ENCODE measurements around the gene PSMG4.
A peak's percentile ranks its signal among the peaks of the same experiment; 100 is the strongest.

Gene PSMG4

DNA sequence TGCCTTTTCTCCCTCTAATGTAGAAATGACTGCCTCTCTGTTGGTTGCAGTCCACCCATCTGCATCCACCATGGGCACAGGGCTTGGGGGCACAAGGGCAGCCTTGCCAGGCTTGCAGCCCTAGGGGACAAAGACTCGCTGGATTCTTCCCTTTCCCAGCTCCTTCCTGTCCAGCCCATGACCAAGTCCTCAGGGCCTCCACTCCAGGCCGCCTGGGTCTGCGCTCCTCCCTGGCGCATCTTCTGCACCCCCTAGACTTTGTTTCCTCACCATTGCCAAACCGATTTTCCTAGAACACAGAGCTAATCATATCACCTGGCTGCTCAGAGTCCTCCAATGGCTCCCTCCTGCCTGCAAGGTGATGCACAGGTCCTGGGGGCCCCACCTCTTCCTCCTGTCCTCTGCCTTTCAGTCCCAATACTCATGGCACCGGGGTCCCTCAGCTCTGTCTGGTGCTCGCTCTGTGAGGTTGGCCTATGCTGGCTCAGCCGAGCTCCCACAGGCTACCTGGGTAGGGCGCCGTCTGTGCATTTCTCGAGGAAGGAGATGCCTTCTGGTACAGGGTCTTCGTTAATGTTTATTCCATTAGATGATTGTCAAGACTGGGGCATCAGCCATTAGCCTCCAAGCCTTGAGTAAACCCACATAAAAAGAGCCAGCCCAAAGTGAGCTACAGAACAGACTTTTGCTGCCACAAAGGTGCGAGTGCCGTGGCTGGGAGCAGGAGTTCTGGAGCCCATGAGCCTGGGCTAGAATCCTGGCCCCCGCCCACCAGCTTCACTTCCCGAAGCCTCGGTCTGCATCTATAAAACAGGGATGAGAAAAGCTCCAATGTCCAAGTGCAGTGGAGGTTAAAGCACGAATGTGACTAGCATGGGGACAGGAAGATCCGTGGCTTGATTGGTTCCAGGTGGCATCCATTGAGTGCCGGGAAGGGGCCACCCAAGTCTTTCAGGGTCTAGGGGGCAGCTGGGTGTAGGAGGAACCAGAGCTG, 17.7 kb downstream of the PSMG4 start:
- no peak for DNase-seq (ENCODE audit: low spot score)

DNA sequence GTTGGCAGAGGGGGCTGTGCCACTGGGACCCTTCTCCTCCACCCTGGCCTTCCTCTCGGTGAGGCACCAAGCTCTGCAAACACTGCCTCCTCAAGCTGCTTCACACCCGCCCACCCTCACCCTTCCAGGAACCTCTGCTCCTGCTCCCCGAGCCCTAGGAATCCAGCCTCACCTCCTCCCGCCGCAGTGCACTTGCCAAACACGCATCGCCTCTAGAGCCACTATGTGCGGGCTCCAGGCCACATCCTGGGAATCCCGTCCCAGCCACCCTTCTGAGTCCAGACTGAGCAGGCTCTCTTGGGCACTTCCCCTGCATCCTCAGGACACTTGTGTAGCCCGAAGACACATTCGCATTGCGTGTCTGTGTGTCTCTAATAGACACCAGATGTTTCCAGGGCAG, 18.5 kb downstream of the PSMG4 start:
- DNase-seq (ENCODE audit: low spot score), result no peak

DNA sequence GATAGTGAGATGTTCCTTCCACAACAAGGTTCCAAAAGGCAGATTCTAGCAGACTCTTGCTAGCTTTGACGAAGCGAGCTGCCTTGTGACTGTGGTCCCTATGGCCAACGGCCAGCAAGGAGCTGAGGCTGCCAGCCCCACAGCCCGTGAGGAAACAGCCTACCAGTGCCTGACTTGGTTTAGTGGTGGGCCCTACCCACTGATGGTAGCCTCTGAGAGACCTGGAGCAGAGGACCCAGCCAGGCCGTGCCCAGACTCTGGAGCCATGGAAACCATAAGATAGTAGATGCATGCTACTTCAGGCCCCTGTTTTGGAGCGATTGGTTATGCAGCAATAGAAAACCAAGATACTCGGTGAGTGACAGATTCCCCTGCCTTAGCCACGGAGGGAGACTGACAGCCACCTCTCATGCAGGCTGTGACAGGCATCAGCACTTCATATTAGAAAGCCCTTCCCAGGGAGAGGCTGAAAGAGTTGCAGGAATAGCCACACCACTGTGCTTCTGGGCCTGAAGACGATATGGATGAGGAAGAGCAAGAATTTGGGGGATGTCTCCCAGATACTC, 19.2 kb downstream of the PSMG4 start:
- DNase-seq (ENCODE audit: low spot score), result no peak

DNA sequence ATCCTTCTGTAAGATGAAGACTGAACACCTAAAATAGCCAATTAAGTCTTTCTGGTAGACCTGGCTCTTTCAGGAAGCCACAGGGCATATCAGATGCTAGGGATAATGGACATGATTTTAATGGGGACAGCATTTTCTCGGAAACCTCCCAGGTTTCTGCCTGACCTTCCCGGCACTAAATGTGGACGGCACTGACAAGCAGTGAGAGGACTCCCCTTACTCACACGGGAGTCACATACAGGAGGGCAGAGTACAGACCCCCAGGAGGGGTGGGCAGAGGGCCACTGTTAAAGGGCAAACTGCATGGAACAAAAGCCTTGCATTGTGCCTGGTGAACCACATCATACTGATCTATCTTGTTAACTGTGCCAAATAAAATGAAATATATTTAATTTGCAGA, 19.9 kb downstream of the PSMG4 start:
- DNase-seq (ENCODE audit: low spot score), result no peak

DNA sequence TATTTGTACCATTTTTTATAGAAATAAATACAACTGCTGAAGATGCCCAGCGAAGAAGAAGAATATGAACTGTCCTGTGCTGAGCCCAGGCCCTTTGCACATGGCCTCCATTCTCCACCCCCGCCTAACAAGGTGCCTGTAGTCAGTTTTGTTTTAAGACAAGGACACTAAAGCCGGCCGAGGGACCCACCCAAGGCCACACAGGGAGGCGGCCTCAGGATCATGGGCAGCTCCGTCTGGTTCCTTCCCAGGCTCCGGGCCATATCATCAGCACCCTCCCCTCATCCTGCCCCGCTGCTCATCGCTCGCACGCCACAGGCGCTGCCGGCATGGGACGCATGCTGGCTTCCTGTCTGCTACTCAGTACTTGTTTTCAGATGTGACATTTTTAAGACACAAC, 21.3 kb downstream of the PSMG4 start:
- no peak for DNase-seq (ENCODE audit: low spot score)

DNA sequence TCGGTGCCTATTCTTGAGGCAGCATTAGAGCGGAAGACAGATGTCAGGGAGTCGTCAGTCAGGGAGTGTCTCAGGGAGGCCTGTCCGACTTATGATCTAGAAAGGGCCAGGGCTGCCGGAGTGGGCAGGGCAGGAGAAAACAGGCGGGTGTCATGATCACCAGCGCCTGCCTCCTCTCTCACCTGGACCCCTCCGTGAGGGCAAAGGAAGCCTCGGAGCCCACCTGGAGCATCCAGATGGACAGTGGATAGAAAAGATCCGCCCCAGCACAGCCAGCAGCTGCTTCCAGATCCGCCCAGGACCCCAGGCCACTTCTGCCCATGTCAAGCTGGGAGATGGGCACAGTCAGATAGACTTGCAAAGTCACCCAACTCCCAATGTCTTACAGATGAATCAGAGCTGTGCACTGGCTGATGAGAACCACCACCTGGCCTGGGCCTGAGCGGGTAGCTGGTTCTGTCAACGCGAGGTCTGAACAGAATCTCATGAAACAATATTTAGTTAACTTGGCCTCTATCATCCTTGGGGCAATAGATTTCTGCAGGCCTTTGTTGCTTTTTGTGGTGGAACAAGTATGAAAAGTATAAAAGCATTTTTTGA, 22.2 kb downstream of the PSMG4 start:
- no peak for DNase-seq (ENCODE audit: low spot score)

DNA sequence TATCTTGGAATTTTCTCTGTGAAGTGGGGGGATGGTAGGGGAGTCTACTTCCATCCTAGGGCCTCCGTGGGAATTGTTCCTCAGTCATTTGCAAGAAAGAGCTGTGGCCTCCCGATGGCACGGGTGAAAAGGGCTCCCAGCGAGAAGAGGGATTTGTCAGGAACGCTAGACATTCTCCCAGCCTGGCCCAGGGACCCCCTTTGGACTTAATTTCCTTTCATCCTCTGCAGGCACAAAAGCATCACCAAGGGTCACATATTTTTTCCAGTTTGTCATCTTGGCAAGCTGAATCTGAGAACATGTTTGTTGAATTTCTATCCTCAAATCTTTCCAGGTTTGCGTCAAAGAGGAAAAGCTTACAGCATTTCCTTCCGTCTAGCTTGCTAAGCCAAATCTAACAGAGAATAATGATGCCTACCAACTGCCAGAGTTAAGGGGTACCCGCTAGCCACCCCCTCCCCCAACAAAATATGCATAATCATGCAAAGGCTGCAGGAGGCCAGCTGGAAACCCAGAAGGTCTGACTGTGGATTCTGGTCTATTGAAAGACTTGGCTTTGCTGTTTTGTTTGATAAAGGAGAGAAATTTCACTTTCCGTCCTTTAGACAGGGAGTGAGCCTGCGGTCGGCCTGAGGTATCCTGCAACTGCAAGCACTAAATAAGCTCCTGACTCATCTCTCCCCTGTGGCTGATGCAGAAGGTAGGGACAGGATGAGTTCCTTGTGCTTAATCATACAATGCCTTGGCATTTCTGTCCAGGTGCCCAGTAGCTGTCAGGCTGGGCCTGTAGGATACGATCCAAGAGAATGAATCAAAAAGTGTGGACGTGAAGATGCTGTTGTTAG, 23.1 kb downstream of the PSMG4 start:
- DNase-seq (ENCODE audit: low spot score), result no peak

DNA sequence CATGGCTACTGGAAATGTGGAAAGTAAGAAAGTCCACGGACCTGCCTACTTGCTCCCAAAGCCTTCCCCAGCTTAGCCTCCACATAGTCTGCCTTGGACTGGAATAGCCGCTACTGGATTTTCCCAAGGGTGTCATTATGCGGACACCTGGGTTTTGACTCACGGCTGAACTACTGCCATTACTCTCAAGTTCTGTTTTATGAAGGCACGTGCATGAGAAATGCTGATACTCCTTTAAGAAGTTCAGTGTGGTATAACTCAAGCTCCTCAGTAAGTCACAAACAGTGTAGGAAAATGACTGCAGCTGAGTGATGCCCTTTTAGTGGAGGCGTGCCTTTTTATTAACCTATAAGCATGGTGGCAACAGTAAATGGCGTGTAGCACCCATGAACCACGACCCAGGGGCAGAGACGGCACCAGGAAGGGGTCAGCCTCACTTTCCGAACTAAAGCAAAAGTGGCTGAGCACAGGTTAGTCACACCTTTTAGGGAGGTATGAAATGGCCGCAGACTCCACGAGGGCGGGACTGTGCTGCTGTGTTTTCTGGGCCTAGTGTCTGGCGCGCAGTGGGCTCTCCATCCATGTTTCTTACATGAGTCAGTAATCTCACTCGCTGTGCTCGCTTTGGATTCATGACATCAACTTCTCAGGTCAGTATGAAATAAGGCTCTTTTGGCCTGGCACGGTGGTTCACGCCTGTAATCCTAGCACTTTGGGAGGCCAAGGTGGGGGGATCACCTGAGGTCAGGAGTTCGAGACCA, 23.9 kb downstream of the PSMG4 start:
- no peak for DNase-seq (ENCODE audit: low spot score)

DNA sequence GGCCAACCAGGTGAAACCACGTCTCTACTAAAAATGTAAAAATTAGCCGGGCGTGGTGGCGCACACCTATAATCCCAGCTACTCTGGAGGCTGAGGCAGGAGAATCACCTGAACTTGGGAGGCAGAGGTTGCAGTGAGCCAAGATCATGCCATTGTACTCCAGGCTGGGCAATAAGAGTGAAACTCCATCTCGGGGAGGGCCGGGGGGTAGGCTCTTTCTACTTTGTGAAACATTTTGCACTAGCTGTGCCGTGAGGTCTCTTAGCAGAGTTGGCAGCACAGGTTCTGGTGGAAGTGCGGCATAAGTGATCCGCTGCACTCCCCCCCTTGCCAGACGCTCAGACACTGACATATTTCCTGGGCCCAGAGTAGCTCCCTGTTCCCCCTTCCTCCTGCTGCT, 24.5 kb downstream of the PSMG4 start:
- no peak for DNase-seq (ENCODE audit: low spot score)

DNA sequence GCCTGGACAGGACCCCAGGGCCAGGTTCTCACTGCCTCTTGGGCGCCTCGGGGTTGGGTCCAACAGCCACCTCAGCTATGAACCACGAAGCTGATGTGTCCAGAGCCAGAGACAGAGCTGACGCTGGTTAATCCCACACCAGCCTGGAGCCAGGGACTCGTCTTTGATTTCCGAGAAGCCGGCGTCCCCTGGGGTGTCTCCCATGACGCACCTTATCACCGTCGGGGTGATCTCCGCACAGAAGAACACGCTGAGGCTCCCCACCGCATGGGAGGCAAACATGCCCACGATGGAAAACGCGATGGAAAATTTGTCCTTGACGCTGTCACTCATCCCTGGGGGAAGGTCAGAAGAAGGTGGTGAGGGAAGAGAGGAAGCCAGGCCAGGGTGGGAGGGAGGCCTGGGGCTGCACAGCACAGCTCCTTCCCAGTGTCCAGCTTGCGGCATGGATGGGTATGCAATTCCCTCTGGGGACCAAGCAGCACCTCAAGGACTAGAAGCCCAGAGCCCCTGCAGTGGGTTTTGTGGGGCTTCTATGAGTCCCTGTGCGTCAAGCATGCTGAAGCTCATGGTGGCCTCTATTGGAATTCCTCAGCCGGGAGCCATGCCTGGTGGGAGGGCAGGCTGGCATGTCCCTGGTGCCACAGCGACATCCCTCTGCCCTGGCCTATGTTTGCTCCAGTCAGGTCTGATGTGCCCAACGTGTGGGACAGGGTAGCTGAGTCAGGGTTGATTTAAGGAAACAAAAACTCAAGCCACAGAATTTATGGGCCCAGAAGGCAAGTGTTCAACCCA, 25.1 kb downstream of the PSMG4 start:
- DNase-seq (ENCODE audit: low spot score), result no peak

DNA sequence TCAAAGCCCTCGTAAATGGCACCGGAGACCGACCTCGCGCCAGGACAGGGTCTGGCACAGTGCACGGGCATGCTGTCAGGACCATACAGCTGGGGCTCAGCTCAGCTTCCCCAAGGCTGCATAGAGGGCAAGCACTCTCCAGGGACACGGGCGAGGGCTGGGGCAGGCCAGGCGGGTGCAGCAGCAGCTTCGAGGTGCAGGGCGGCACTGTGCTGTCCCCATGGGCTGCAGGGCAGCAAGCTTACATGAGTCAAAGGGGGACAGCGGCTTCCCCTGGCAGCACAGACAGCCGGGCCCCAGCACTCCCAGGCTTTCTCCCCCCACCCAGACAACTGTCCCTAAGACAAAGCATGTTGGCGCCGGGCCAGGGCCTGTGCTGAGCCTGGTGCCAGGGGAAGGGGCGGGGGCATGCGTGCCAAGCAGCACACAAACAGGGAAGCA, 25.7 kb downstream of the PSMG4 start:
- no peak for DNase-seq (ENCODE audit: low spot score)

DNA sequence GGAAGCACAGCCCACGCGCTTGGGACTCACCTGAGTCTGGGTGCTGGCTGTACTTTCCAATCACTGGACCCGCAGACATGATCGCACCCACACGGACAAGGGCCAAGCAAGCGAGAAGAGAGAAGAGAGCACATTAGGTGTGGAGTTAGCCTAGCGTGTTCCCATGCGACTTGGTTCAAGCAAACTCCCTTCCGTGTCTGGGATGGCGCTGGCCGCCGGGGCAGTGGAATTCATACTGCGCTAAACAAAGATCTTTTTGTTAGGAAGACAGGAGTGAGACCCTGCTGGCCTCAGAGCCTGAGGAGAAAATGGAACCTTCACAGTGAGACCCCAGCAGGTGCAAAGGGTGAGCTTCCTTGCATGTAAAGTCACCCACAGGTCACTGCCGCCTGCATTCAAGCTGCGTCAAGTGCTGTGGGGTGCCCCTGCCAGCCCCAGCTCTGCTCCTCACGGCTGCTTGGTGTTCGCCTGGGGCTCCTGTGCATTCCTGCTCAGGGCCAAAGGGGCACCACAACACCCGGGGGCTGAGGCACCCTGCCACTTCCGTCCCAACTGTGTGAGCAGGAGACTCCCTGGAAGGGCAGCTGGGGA, 26.4 kb downstream of the PSMG4 start:
- no peak for DNase-seq (ENCODE audit: low spot score)

DNA sequence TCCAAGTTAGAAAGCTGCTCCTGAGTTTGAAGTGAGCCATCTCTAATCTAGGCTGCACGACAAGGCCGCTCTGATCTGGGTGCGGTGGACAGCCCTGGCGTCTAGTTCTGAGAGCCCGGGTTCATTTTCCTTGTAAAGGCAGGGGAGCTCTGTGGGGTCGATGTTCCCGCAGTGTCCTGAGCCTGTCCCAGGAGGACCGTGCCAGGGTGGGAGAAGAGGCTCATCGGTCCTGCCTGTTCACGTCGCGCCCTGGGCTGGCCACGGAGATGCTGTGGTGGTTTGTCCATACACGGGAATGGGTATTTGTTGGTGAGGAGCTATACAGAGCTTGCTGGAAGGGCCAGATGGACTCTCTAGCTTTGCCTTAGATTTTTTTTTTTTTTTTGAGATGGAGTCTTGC, 27.0 kb downstream of the PSMG4 start:
- DNase-seq (ENCODE audit: low spot score), result no peak

DNA sequence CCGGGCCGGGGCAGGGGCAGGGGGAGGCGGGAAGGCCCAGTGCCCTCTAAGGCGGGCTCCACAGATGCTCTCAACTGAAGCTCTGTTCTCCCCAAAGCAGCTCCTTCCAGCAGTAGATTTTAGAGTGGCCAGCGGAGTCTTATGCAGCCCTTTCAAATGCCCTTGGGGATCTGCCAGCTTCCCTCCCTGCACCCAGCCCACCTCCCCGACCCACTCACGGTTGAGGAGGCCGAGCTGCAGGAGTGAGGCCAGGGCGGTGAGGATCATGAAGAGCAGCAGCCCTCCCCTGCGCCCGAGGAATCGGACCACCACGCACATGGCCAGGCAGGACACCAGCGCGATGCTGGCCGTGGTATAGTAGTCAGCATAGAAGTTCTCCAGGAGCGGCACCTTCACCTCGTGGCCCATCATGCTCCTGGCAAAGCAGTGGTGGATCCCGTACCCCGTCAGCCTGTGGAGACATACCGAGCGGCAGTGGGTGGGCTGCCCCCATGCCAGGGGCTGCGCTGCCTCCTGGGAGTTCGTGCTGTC, 28.0 kb downstream of the PSMG4 start:
- DNase-seq (ENCODE audit: low spot score), result no peak

DNA sequence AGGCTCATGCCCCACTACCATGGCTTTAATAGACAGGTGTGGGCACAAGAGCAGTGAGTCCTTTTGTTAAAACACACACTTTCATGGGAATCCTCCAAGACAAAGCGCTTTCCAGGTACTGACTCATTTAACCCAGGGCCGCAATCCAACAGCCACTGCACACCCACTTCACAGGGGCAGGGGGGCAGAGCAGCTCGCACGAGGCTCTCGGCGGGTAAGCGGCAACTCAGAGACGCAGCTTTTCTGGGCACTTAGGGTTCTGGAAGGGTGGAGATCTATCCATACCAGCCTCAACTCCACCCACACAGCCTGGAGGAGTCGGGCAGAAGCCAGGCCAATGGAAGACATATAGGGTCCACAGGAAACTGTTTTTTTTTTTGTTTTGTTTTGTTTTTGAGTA, 28.6 kb downstream of the PSMG4 start:
- no peak for DNase-seq (ENCODE audit: low spot score)

DNA sequence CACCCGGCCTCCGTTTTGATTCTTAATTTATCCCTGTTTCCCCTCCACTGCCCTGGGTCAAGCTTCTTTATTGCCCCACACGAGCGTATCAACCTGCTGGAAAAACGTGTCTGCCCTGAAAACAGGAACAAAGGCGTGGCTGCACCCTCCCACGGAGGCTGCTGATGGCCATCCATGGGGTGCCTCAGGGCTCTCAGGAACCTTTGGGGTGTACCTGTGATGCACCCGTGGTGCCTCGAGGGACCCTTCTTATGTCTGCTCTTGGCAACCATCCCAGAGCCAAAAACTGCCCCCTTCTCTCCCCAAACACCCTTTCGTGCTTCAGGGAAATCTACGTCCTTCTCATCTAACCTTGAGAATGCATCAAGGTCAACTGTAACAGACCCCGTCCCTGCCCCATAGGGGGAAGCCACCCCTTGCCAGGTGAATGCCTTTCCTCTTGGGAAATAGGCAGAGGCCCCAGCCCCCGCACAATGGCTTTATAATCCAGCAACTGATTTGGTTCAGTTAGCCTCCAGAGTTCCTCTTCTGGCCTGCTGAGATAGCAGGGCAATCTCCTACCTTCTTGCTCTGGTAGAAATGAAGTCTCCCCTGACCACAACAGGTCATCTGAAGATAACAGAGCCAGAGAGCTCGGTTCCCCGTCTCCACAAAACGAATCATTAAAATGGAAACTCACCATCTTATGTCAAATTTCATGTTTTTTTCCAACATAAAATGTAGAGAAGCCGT, 29.4 kb downstream of the PSMG4 start:
- peak; percentile 52 for DNase-seq (ENCODE audit: low spot score)

DNA sequence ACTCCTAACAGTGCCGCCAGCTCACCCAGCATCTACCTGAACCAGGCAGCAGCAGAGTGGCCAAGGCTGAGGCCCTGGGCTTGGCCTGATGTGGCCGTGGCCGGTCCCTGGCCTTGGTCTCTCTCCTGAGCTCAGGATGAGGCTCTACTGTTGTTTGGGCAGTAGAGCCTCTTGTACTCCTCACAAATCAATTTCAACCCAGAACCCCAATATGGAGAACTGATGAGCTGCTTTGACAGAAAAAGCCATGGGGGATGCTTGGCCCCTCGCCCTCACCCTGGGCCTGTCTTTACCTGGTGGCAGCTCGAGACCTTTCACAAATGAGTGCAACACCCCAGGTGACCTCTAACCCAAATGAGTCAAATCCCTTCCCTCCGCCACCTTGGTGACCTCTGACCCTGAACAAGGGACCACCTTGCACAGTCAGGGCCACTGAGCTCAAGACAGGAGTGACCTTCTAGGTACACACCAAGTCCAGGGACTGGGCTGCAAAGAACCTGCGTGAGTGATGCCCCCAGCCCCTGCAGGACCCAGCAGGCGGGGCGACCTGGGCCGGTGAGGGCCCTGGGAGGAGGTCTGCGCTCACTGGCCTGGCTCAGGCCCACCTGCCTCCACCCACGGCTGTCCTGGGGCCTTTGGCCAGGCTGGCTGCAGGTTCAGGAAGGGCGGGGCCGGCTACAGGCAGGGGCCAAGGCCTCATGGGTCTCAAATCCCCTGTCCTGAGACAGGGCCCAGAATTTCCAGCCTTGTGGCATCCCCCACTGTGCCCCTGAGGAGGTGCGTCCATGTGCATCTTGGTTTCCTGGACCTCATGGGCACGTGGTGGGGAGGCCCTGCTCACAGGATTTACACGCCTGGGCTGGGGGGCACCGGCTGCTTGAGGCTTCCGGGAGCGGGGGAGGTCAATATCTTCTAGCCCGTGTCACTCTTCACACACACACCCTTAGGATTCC, 30.2 kb downstream of the PSMG4 start:
- no peak for DNase-seq (ENCODE audit: low spot score)

DNA sequence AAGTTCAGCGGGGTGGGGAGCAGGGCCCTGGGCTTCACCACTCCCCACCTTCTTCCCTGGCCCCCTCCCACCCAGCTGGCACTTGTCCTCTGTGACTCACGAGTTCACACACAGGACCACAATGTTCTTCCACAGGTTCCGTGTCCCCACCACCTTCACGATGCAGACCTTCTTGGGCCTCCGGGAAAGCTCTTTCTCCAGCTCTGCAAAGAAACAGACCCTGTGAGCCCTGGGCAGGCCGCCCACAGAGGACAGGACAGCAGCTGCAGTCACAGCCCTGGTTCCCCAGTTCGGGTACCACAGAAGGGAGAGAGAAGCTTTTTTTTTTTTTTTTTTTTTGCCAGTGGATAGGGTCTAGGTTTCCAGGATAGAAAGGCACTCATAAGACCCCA, 30.9 kb downstream of the PSMG4 start:
- no peak for DNase-seq (ENCODE audit: low spot score)

Data from hematopoietic multipotent progenitor cell treated with erythropoietin and hydrocortisone succinate and interleukin-3 and kit ligand, for 15 days (in vitro differentiated cells).